ENCODE measurements around the gene COX5B. TPM values are rescaled to one million over a fixed set of nuclear protein-coding genes. Genes with fewer than 3 reads are reported as not detected.
"Not testable (repeated sequence)": the region's sequence is repeated elsewhere in the genome, so short reads cannot be mapped to it uniquely, and the experiment has no call there.

COX5B gene
- polyA plus RNA-seq, 1 donor (not counting 4 experiments of a cell fraction or from before 2014, with no cell fraction given): 311 TPM

DNA sequence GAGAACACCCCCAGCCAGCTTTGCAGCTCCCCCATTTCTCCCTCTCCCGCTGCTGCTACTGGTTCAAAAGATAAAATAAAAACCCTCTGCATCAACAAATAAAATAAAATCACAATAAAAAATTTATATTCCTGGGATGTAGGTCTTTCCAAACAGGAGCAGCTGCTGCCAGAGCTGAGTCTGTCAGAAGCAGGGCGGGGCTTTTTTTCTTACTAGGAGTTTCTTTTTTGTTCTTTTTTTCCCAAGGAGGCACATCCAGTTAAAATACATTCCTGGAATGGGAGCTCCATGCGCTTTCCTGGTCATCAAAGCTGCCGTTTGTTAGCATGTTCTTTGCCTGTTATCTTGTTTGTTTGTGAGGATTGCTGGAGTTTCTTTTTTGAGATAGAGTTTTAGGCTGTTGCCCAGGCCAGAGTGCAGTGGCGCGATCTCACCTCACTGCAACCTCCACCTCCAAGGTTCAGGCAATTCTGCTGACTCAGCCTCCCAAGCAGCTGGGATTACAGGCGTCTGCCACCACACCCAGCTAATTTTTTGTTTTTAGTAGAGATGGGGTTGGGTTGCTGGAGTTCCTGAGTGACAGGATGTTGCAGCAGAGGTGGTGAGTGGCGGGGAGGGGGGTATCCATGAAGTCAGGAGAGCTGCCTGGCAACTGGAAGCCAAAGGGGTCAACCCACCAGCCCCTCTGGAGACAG lies 20.4 kb upstream of the COX5B start:
- H3K9me1 ChIP-seq (ENCODE audit: control insufficient read depth, extremely low read depth, insufficient read depth, low read length); H2AFZ ChIP-seq (ENCODE audit: control insufficient read depth, low read length); H3K4me2 ChIP-seq (ENCODE audit: control insufficient read depth, extremely low read depth, insufficient read depth, low read depth, low read length); H3K36me3 ChIP-seq (ENCODE audit: control insufficient read depth in 2 of 2, extremely low read depth in 1 of 2, insufficient read depth in 2 of 2, low read length in 2 of 2); H4K20me1 ChIP-seq (ENCODE audit: control insufficient read depth, extremely low read depth, insufficient read depth, low read length); H3K4me3 ChIP-seq (ENCODE audit: control insufficient read depth in 2 of 3, extremely low read depth in 1 of 3, insufficient read depth in 2 of 3, low read depth in 1 of 3, low read length in 3 of 3); H3K9ac ChIP-seq (ENCODE audit: control insufficient read depth, extremely low read depth, insufficient read depth, low read length); H3K27me3 ChIP-seq (ENCODE audit: control insufficient read depth, extremely low read depth, insufficient read depth, low read length); dilution Hi-C loops (cut with MboI; ENCODE audit: extremely low pct_ligation_motif_present, low sequenced_read_pairs); H3K27ac ChIP-seq (ENCODE audit: control insufficient read depth, insufficient read depth, low read length); H3K4me1 ChIP-seq (ENCODE audit: control insufficient read depth, extremely low read depth, insufficient read depth, low read length); FAIRE-seq; H3K9me3 ChIP-seq (ENCODE audit: control insufficient read depth, low read depth, low read length); H3K79me2 ChIP-seq (ENCODE audit: control insufficient read depth, insufficient read depth, low read length); DNase-seq (ENCODE audit: low read depth, low spot score): not testable (repeated sequence)

DNA sequence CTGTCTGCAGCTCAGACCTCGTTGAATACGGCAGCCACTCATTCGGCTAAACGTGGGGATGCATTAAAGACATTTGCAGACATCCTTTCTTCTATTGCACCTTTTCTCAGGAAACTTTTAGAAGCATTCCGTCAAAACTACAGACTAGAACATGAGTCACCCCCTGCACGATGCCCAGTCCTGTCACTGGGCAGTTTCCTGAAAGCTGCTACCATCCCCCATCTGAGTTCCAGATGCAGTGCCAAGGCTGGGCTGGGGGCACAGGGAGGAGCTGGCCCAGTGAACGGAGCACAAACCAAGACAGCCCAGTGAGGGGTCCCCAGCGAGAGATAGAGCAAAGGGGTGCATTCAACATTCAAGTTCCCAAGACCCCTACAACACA lies 19.8 kb upstream of the COX5B start:
- H3K79me2 ChIP-seq (ENCODE audit: control insufficient read depth, insufficient read depth, low read length); H3K4me2 ChIP-seq (ENCODE audit: control insufficient read depth, extremely low read depth, insufficient read depth, low read depth, low read length); H3K9me1 ChIP-seq (ENCODE audit: control insufficient read depth, extremely low read depth, insufficient read depth, low read length); H3K36me3 ChIP-seq (ENCODE audit: control insufficient read depth in 2 of 2, extremely low read depth in 1 of 2, insufficient read depth in 2 of 2, low read length in 2 of 2); H3K4me1 ChIP-seq (ENCODE audit: control insufficient read depth, extremely low read depth, insufficient read depth, low read length); FAIRE-seq; DNase-seq (ENCODE audit: low read depth, low spot score); H3K9me3 ChIP-seq (ENCODE audit: control insufficient read depth, low read depth, low read length); H3K27ac ChIP-seq (ENCODE audit: control insufficient read depth, insufficient read depth, low read length); H3K27me3 ChIP-seq (ENCODE audit: control insufficient read depth, extremely low read depth, insufficient read depth, low read length); H4K20me1 ChIP-seq (ENCODE audit: control insufficient read depth, extremely low read depth, insufficient read depth, low read length); H3K4me3 ChIP-seq (ENCODE audit: control insufficient read depth in 2 of 3, extremely low read depth in 1 of 3, insufficient read depth in 2 of 3, low read depth in 1 of 3, low read length in 3 of 3); H3K9ac ChIP-seq (ENCODE audit: control insufficient read depth, extremely low read depth, insufficient read depth, low read length); H2AFZ ChIP-seq (ENCODE audit: control insufficient read depth, low read length); dilution Hi-C loops (cut with MboI; ENCODE audit: extremely low pct_ligation_motif_present, low sequenced_read_pairs): not testable (repeated sequence)

DNA sequence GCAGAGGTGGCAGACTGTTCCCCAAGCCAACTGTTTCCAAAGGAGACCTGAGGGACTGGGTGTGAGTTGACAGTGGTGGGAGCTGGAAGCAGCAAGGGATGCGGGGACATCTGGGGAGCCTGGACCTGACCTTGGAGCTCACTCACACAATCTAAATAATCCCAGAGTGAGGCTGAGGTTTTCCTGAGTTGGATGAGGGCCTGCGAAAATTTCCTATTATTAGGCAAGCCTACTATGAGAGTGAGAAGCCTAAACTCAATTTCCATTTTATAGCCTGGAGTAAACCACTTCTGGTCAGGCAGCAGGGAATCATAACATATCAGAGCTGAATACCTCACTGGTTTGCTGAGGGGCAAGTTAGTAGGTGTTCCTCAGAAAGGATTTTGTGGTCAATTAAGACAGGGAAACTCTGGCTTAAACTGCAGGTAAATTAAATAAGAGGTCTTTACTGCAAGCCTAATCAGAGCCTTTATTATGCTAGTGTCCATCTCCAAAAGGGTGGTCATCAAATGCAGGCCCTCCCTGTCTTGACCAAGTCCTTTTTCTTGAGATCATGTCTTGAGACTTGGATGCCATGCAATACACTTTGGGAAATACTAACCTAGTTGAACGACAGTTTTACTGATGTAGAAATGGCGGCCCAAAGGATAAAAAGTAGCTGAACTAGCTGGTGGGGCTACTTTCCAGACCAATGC lies 1.7 kb upstream of the COX5B start:
- peaks cover 14% of the 10 kb centered on the region for H3K79me2 ChIP-seq (ENCODE audit: control insufficient read depth, insufficient read depth, low read length)
- no peak overlapping the region for H3K4me2 ChIP-seq (ENCODE audit: control insufficient read depth, extremely low read depth, insufficient read depth, low read depth, low read length)
- H3K9me1 ChIP-seq (ENCODE audit: control insufficient read depth, extremely low read depth, insufficient read depth, low read length): no peaks in the 10 kb centered on the region
- DNase-seq (ENCODE audit: low read depth, low spot score): no peak
- no peak overlapping the region for H2AFZ ChIP-seq (ENCODE audit: control insufficient read depth, low read length)
- no peaks in the 10 kb centered on the region for H4K20me1 ChIP-seq (ENCODE audit: control insufficient read depth, extremely low read depth, insufficient read depth, low read length)
- no peak overlapping the region for H3K4me3 ChIP-seq (ENCODE audit: control insufficient read depth in 2 of 3, extremely low read depth in 1 of 3, insufficient read depth in 2 of 3, low read depth in 1 of 3, low read length in 3 of 3)
- no peaks in the 10 kb centered on the region for H3K27me3 ChIP-seq (ENCODE audit: control insufficient read depth, extremely low read depth, insufficient read depth, low read length)
- peaks cover 10 to 15% of the 10 kb centered on the region in 2 experiments for H3K36me3 ChIP-seq (ENCODE audit: control insufficient read depth in 2 of 2, extremely low read depth in 1 of 2, insufficient read depth in 2 of 2, low read length in 2 of 2)
- TF ChIP-seq, protein P1, sequence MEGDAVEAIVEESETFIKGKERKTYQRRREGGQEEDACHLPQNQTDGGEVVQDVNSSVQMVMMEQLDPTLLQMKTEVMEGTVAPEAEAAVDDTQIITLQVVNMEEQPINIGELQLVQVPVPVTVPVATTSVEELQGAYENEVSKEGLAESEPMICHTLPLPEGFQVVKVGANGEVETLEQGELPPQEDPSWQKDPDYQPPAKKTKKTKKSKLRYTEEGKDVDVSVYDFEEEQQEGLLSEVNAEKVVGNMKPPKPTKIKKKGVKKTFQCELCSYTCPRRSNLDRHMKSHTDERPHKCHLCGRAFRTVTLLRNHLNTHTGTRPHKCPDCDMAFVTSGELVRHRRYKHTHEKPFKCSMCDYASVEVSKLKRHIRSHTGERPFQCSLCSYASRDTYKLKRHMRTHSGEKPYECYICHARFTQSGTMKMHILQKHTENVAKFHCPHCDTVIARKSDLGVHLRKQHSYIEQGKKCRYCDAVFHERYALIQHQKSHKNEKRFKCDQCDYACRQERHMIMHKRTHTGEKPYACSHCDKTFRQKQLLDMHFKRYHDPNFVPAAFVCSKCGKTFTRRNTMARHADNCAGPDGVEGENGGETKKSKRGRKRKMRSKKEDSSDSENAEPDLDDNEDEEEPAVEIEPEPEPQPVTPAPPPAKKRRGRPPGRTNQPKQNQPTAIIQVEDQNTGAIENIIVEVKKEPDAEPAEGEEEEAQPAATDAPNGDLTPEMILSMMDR (optimal IDR thresholded peaks at IDR 0.05 in 1 of 3, IDR thresholded peaks at IDR 0.05 in 1 of 3, conservative IDR thresholded peaks at IDR 0.05 in 1 of 3; ENCODE audit: extremely low read depth in 1 of 3, insufficient read depth in 2 of 3, low read length in 3 of 3): no peak
- TF ChIP-seq EZH2 (IDR thresholded peaks at IDR 0.05; ENCODE audit: low read length): no peak
- peaks cover 6% of the 10 kb centered on the region for H3K4me1 ChIP-seq (ENCODE audit: control insufficient read depth, extremely low read depth, insufficient read depth, low read length)
- H3K9me3 ChIP-seq (ENCODE audit: control insufficient read depth, low read depth, low read length): no peaks in the 10 kb centered on the region
- H3K27ac ChIP-seq (ENCODE audit: control insufficient read depth, insufficient read depth, low read length): no peak overlapping the region
- dilution Hi-C loops (cut with MboI; ENCODE audit: extremely low pct_ligation_motif_present, low sequenced_read_pairs): no loop called here
- no peak for FAIRE-seq
- no peak overlapping the region for H3K9ac ChIP-seq (ENCODE audit: control insufficient read depth, extremely low read depth, insufficient read depth, low read length)
